NCI-H2227 (cell line): ENCODE measurements around the gene SEC11C.
"Not testable (repeated sequence)": the region's sequence is repeated elsewhere in the genome, so short reads cannot be mapped to it uniquely, and the experiment has no call there.

Source experiments
- DNase-seq: peaks from one replicate; lab custom pipeline; 2025; ENCODE audit not compliant: unreplicated experiment; lab: John Stamatoyannopoulos, UW

The SEC11C gene

GRCh38 chr18:59139615-59140301 is at the start of gene SEC11C:
SEC11C (plus strand) TSS chr18:59139884; CDS start chr18:59139949, 65 bp downstream.
- DNase-seq, result peak; percentile 98

DNA sequence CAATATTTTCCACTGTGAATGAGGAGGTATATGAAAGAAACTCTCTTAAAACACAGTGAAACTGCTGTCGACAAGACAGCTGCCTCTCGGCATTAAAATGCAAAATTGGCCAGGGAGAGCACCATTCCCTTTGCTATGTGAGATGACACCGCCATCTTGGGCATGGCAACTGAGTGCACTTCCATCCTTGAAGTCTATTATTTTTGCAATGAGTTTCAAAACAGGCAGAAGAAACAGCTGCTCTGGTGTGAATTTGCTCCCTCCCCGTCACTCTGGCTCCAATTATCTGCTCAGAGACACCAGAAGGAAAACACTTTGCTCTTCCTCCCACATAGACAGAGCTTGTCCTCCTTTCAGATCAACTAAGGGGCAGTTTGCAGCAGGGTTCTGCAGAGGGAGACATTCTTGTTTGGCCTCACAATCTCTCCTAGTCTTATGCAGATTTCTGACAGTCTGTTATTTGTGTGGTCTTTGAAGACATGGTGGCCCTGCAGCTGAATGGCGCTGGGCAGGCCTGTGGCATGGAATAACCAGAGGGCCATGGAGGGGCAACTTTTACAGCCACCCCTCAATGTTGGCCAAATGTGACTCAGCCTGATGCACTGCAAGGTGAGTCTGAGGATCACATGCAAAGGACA is 48.6 kb upstream of the SEC11C start:
- no peak for DNase-seq

GRCh38 chr18:59093668-59094067 is 46.0 kb upstream of the SEC11C start:
- DNase-seq, result no peak

DNA sequence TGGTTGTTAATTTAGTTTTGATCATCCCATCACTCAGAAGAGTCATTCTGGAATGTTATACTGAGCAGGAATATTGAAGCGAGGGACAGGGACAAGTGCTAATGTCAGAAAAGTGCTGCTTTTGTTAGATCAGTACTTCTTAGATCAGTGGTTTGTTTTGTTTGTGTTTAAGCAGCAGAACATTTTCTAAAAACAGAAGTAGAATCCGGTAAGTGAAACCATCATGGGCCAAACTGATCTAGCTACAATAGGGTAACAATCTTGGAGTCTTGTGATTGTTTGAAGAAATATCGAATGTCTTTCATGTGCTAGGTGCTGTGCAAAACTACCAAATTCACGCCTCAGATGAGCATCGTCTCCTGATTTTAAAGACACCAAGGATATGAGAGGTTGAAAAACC is 45.1 kb upstream of the SEC11C start:
- DNase-seq, result no peak

GRCh38 chr18:59096098-59096789 is 43.4 kb upstream of the SEC11C start:
- peak; percentile 75 for DNase-seq

DNA sequence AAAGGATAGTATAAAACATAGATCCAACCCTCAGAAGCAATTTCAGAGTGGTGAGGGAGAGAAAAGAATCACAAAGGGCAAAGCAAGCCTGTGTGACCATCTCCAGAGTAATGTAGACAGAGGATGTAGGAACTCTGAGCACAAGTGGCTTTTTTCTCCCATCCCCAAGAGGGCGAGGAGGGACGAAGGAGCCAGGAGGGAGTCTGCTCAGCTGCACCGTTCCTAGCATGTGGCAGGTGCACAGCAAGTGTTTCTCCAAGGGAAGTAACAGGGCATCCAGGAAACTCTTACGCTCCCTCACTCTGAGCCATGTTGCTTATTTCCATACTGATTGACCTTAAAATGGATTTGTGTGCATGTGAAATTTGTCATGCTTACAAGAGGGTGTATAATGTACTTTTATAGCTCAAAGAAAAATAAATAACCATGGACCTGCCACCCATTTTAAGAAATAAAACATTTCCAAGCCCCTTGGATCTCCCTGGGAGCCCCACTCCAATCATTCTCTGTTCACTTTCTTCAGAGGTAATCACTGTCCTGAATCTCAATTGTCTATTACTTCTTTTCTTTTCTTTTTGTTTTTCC is 37.8 kb upstream of the SEC11C start:
- DNase-seq, result no peak

- DNase-seq, result no peak
Measured at GRCh38 chr18:59109375-59109774, 30.3 kb upstream of the SEC11C start.

DNA sequence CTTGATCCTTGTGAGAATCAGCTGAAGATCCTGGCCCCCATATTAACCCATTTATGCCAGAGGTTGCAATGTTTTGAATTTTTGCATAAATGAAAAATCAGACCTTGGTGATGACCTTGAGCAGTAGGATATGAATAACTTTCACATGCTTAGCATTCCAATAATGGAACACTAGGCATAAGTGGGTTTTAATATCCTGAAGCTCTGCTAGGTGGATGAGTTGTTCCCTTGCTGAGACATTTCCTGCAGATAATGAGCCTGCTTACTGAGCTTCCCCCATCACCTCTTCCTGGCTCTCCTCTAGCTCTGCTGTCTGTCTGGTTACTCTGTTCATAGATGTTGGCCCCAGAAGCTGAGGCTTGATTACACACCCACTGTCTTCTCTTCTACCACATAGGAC is 25.5 kb upstream of the SEC11C start:
- no peak for DNase-seq

GRCh38 chr18:59123588-59124369 is 15.9 kb upstream of the SEC11C start:
- DNase-seq, result peak; percentile 7

DNA sequence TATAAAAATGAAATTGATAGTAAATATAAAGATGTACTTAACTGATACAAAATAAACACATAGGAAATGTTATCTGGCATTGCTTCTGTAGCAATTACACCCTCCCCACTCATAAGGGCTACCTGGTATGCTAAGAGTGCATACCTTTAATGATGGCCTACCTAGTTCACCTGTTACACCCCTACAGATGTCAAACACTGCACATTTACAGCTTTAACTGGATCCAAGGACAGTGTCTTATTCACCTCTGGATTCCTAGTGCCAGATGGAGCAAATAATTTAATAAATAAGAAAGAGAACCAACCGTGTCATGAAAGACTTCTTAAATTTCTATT is 15.3 kb upstream of the SEC11C start:
- no peak for DNase-seq

DNA sequence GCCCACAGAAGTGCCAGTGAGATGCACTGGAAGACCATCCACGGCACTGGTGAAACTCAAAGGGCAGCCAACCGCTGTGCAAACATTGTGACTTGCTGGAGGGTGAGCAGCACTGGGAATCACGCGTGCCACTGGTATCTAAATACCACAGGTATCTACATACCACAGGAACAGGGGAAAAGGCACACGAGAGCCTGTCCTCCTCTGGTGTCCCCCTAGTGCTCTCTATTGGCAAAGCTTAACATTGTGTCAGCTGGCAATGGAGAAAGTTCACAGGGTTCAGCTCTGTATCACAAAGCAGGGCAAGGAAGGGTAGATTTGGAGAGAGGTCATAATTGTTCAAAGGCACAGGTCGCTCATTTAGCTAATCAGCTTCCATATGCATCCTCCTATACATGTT is 12.6 kb upstream of the SEC11C start:
- DNase-seq, result no peak

GRCh38 chr18:59129951-59130703 is 9.6 kb upstream of the SEC11C start:
- DNase-seq, result no peak

- DNase-seq, result no peak
Measured at GRCh38 chr18:59132810-59133465, 6.7 kb upstream of the SEC11C start.

GRCh38 chr18:59139291-59139614 is 431 bp upstream of the SEC11C start:
- peak; percentile 95 for DNase-seq

- peak; percentile 60 for DNase-seq
Measured at GRCh38 chr18:59140302-59140885, 710 bp downstream of the SEC11C start.

DNA sequence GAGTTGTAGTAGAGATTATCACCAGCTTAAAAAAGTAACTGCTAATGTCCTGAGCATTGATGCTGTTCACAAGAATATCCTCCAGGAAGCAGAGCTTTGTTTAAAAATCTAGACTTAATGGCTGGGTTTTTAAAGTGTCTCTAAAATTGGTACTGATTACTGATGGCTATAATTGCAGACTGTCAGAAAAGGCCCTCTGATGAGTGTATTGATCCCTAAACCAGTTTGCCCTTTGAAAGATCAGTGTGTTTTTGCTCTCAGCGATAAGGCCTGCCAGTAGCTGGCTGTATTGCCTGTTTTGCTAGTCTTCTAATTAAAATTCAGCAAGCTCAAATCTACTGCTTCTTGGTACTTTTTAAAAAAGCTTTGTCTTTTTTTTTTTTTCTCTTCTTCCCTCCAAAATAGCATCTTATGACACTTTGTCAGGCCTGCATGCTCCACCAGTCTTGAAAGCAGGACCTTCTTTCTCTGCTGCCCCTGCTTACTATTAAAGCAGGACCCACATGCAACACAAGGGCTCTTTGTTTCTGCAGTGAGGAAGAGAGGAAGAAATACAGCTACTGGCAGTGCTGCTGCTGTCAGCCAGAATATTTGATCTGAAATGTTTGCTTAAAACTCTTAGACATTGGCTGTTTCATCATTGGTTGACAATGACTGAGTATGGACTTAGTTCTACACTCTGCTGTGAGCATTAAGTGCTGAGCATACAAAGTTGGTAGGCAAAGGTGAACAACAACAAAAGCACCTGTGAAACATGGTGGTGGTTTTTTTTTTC is 1.8 kb downstream of the SEC11C start:
- no peak for DNase-seq

GRCh38 chr18:59142274-59142673 is 2.6 kb downstream of the SEC11C start:
- DNase-seq, result no peak

GRCh38 chr18:59142800-59143416 is 3.2 kb downstream of the SEC11C start:
- DNase-seq, result not testable (repeated sequence)

DNA sequence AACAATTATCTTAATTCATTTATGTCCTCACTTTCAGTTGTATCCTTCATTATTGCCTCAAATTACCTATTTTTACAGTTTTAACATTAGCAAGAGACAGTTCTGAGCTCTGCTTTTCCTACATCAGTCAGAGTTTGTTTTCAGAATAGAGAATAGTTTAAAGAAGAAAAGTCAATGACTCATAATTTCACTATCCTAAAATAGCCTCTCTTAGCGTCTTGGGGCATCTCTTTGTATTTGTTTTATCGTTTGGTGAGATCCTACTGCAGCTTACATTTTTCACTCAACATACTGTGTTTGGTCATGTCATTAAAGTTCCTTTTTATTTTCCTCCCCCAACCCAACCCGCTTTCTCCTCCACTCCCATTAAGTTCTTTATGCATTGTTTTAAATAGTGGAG is 3.8 kb downstream of the SEC11C start:
- DNase-seq, result no peak
